ENCODE measurements around the gene MPDZ.

Gene MPDZ

GRCh38 chr9:13113751-13114150 lies 165.7 kb downstream of the MPDZ start (continued):
- TF ChIP-seq HIC1 (tag by site-specific recombination; IDR thresholded peaks at IDR 0.05) (no peak), SCRT1 (tag by site-specific recombination; IDR thresholded peaks at IDR 0.05; ENCODE audit: borderline replicate concordance) (no peak), KLF9 (tag by site-specific recombination; IDR thresholded peaks at IDR 0.05; ENCODE audit: low read depth) (no peak), OVOL3 (tag by site-specific recombination; IDR thresholded peaks at IDR 0.05) (no peak), ZNF785 (tag by site-specific recombination; IDR thresholded peaks at IDR 0.05) (no peak), TCF7L2 (IDR thresholded peaks at IDR 0.05; ENCODE audit: borderline replicate concordance, low read depth, low read length) (no peak), ZNF830 (tag by site-specific recombination; IDR thresholded peaks at IDR 0.05; ENCODE audit: low read depth) (no peak), RBAK (tag by site-specific recombination; IDR thresholded peaks at IDR 0.05) (no peak), ZNF600 (tag by site-specific recombination; IDR thresholded peaks at IDR 0.05) (no peak), ZNF555 (tag by site-specific recombination; conservative IDR thresholded peaks at IDR 0.05) (no peak)

- no peak for TF ChIP-seq ZNF202 (tag by site-specific recombination; IDR thresholded peaks at IDR 0.05; ENCODE audit: borderline replicate concordance)
- no peak for TF ChIP-seq ZNF561 (tag by site-specific recombination; IDR thresholded peaks at IDR 0.05; ENCODE audit: borderline replicate concordance)
- no peak for TF ChIP-seq ZNF16 (tag by site-specific recombination; IDR thresholded peaks at IDR 0.05; ENCODE audit: low read depth)
- TF ChIP-seq, protein P1, sequence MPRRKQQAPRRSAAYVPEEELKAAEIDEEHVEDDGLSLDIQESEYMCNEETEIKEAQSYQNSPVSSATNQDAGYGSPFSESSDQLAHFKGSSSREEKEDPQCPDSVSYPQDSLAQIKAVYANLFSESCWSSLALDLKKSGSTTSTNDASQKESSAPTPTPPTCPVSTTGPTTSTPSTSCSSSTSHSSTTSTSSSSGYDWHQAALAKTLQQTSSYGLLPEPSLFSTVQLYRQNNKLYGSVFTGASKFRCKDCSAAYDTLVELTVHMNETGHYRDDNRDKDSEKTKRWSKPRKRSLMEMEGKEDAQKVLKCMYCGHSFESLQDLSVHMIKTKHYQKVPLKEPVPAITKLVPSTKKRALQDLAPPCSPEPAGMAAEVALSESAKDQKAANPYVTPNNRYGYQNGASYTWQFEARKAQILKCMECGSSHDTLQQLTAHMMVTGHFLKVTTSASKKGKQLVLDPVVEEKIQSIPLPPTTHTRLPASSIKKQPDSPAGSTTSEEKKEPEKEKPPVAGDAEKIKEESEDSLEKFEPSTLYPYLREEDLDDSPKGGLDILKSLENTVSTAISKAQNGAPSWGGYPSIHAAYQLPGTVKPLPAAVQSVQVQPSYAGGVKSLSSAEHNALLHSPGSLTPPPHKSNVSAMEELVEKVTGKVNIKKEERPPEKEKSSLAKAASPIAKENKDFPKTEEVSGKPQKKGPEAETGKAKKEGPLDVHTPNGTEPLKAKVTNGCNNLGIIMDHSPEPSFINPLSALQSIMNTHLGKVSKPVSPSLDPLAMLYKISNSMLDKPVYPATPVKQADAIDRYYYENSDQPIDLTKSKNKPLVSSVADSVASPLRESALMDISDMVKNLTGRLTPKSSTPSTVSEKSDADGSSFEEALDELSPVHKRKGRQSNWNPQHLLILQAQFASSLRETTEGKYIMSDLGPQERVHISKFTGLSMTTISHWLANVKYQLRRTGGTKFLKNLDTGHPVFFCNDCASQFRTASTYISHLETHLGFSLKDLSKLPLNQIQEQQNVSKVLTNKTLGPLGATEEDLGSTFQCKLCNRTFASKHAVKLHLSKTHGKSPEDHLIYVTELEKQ (tag by site-specific recombination; IDR thresholded peaks at IDR 0.05; ENCODE audit: borderline replicate concordance): no peak
- TF ChIP-seq ZNF112 (tag by site-specific recombination; IDR thresholded peaks at IDR 0.05): no peak
- TF ChIP-seq ZNF596 (tag by site-specific recombination; IDR thresholded peaks at IDR 0.05): no peak
- TF ChIP-seq, protein P2, sequence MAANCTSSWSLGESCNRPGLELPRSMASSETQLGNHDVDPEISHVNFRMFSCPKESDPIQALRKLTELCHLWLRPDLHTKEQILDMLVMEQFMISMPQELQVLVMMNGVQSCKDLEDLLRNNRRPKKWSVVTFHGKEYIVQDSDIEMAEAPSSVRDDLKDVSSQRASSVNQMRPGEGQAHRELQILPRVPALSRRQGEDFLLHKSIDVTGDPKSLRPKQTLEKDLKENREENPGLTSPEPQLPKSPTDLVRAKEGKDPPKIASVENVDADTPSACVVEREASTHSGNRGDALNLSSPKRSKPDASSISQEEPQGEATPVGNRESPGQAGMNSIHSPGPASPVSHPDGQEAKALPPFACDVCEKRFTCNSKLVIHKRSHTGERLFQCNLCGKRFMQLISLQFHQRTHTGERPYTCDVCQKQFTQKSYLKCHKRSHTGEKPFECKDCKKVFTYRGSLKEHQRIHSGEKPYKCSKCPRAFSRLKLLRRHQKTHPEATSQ (tag by site-specific recombination; IDR thresholded peaks at IDR 0.05): no peak
- TF ChIP-seq ZNF518A (tag by site-specific recombination; conservative IDR thresholded peaks at IDR 0.05; ENCODE audit: low read depth): no peak
- TF ChIP-seq ZNF660 (tag by site-specific recombination; IDR thresholded peaks at IDR 0.05): no peak
- no peak for TF ChIP-seq ZNF549 (tag by site-specific recombination; IDR thresholded peaks at IDR 0.05)
- TF ChIP-seq ZNF670 (tag by site-specific recombination; IDR thresholded peaks at IDR 0.05; ENCODE audit: low read depth): no peak
- no peak for TF ChIP-seq BCL6B (tag by site-specific recombination; IDR thresholded peaks at IDR 0.05)
- no peak for TF ChIP-seq ZNF248 (tag by site-specific recombination; IDR thresholded peaks at IDR 0.05)
- TF ChIP-seq OSR2 (tag by site-specific recombination; IDR thresholded peaks at IDR 0.05): no peak
- no peak for TF ChIP-seq ZNF211 (tag by site-specific recombination; IDR thresholded peaks at IDR 0.05; ENCODE audit: low read depth)
- no peaks in the 10 kb centered on the region for H3K9me3 ChIP-seq (ENCODE audit: control insufficient read depth, insufficient read depth, low read depth, low read length)
- no peaks in the 10 kb centered on the region for H3K4me1 ChIP-seq (ENCODE audit: control insufficient read depth, insufficient read depth, low read length)
- no peak overlapping the region for H3K4me3 ChIP-seq (ENCODE audit: low read depth, low read length)
- ChIA-PET CTCF (interaction anchor here (0.6 kb wide), 1 partner anchor 42 kb away, joined by 3 read pairs; no protein-coding TSS in a partner anchor), POLR2A (no interaction called here)
- H3K36me3 ChIP-seq (ENCODE audit: control insufficient read depth in 2 of 2, insufficient read depth in 1 of 2, low read length in 2 of 2): peaks cover 4 to 42% of the 10 kb centered on the region in 2 experiments; a peak in 2 of 3 replicates
- no peak overlapping the region for H3K27ac ChIP-seq (ENCODE audit: extremely low read depth, low read depth, low read length)
These were observed 166.3 kb downstream of the MPDZ start for GRCh38 chr9:13113216-13113615.
